Naive thymus-derived CD8-positive, alpha-beta T cell (primary cell): ENCODE measurements around the gene UNC13A. TPM values are rescaled to one million over a fixed set of nuclear protein-coding genes. Genes with fewer than 3 reads are reported as not detected.
"Not testable (repeated sequence)": the region's sequence is repeated elsewhere in the genome, so short reads cannot be mapped to it uniquely, and the experiment has no call there.

Experiments used
- ATAC-seq, 2 donors: fragments of 150-1000 bp; cut with Tn5 transposase in 1 of 2; sonication (Bioruptor Pico), chemical (Tn5 transposase) in 1 of 2; 1 replicate in 1 of 2; 2 replicates in 1 of 2; pipeline ENCODE4 v1.10.0; 2021; ENCODE audit warnings: mild to moderate bottlenecking in 2 of 2, moderate library complexity in 2 of 2
- POLR2A ChIA-PET: fragments of 350-600 bp; sonication (Branson Sonifier 250); formaldehyde crosslinking; loops from one replicate; lab custom pipeline; 2021; ENCODE audit warnings: antibody characterized with exemption; lab: Charles Lee
- DNase-seq, 10 donors: peaks; one replicate each; pipeline versions ENCODE4 v3.0.0 to v3.0.0-alpha.2; 2020 to 2022
- H3K27ac Mint-ChIP-seq, 10 donors: one replicate each; pipeline ENCODE4 v1.8.0; 2020 to 2022; ENCODE audit warnings: mild to moderate bottlenecking in 10 of 10, mixed read lengths in 10 of 10, moderate library complexity in 4 of 10, inconsistent platforms in 1 of 10
- H3K27me3 Mint-ChIP-seq, 5 donors: one replicate each; pipeline ENCODE4 v1.8.0; 2021 to 2022; ENCODE audit warnings: mixed read lengths in 5 of 5
- H3K36me3 Mint-ChIP-seq, 3 donors: one replicate each; pipeline ENCODE4 v1.8.0; 2020 to 2022; ENCODE audit warnings: mixed read lengths in 3 of 3, mild to moderate bottlenecking in 2 of 3, inconsistent platforms in 1 of 3
- H3K4me1 Mint-ChIP-seq, 4 donors: one replicate each; pipeline ENCODE4 v1.8.0; 2021 to 2022; ENCODE audit warnings: mixed read lengths in 4 of 4
- H3K4me3 Mint-ChIP-seq, 10 donors: one replicate each; pipeline ENCODE4 v1.8.0; 2020 to 2022; ENCODE audit warnings: mild to moderate bottlenecking in 10 of 10, mixed read lengths in 10 of 10, moderate library complexity in 6 of 10, inconsistent platforms in 1 of 10
- H3K9me3 Mint-ChIP-seq, 9 donors: one replicate each; pipeline ENCODE4 v1.8.0; 2020 to 2022; ENCODE audit warnings: mixed read lengths in 9 of 9, mild to moderate bottlenecking in 3 of 9, inconsistent platforms in 1 of 9, moderate library complexity in 1 of 9
- polyA plus RNA-seq, 3 donors: library from polyadenylated mRNA; unstranded; fragments of 300-500 nt; fragmentation: Illumina TruSeq; gene quantifications; one replicate each; pipeline ENCODE4 v1.2.3, GENCODE V29; 2021
- total RNA-seq, 8 experiments: library from RNA in 2 of 8; stranded (reverse) in 2 of 8; gene quantifications; one replicate each; pipeline ENCODE4 v1.2.3 and lab custom pipeline; 2021 to 2026

UNC13A gene
- total and polyA plus RNA-seq, 5 experiments from 2014 or later: 0.01 to 0.10 (median 0.04) TPM; not detected in 1

- DNase-seq, H3K36me3 Mint-ChIP-seq, ATAC-seq, H3K9me3 Mint-ChIP-seq, H3K27me3 Mint-ChIP-seq, H3K27ac Mint-ChIP-seq, H3K4me3 Mint-ChIP-seq: not testable (repeated sequence)
- POLR2A ChIA-PET: interaction anchor here (0.7 to 1.0 kb wide), 4 partner anchors 11 to 55 kb away, joined by 3 to 6 read pairs (median 3); partner anchors contain the start of gene PGLS
- H3K4me1 Mint-ChIP-seq: peaks cover 0 to 19% (median 14%) of the 10 kb centered on the region in 4 donors
Measured at GRCh38 chr19:17552735-17553134, 135.4 kb downstream of the UNC13A start.

Other genes with a start within 250 kb of the UNC13A start
- gene TMEM221, start 239.7 kb downstream of the UNC13A start, total RNA-seq: not detected
- gene TMEM221, start 239.7 kb downstream of the UNC13A start, polyA plus RNA-seq: under 1 TPM in 1 of 3 donors, not detected in 2; 0.13 TPM
- gene NXNL1, start 227.4 kb downstream of the UNC13A start, total RNA-seq: not detected
- not detected for gene NXNL1, start 227.4 kb downstream of the UNC13A start, polyA plus RNA-seq
- 10 to 100 TPM in 1 of 2 experiments, 1 to 10 TPM in 1; 9.4 to 10.9 TPM for gene SLC27A1, start 217.8 kb downstream of the UNC13A start, total RNA-seq
- 10 to 100 TPM; 12.5 to 14.6 (median 13.8) TPM for gene SLC27A1, start 217.8 kb downstream of the UNC13A start, polyA plus RNA-seq
- gene PGLS, start 176.7 kb downstream of the UNC13A start, total RNA-seq: 10 to 100 TPM; 78.8 to 82.6 TPM
- gene PGLS, start 176.7 kb downstream of the UNC13A start, polyA plus RNA-seq: 10 to 100 TPM; 68.9 to 73.4 (median 73.0) TPM
- 10 to 100 TPM; 63.8 to 64.6 TPM for gene COLGALT1, start 132.7 kb downstream of the UNC13A start, total RNA-seq
- gene COLGALT1, start 132.7 kb downstream of the UNC13A start, polyA plus RNA-seq: 10 to 100 TPM; 15.6 to 25.8 (median 17.1) TPM
- gene MAP1S, start 31.1 kb upstream of the UNC13A start, total RNA-seq: 10 to 100 TPM; 50.1 to 54.2 TPM
- 10 to 100 TPM; 13.8 to 40.0 (median 18.7) TPM for gene MAP1S, start 31.1 kb upstream of the UNC13A start, polyA plus RNA-seq
- gene FCHO1, start 63.1 kb upstream of the UNC13A start, total RNA-seq: 10 to 100 TPM; 94.1 to 99.7 TPM
- gene FCHO1, start 63.1 kb upstream of the UNC13A start, polyA plus RNA-seq: 10 to 100 TPM; 11.2 to 31.8 (median 16.4) TPM
- gene B3GNT3, start 106.8 kb upstream of the UNC13A start, total RNA-seq: not detected
- under 1 TPM in 2 of 3 donors, not detected in 1; 0.13 to 0.20 TPM for gene B3GNT3, start 106.8 kb upstream of the UNC13A start, polyA plus RNA-seq
- gene INSL3, start 133.2 kb upstream of the UNC13A start, total RNA-seq: 1 to 10 TPM; 2.7 to 3.6 TPM
- gene INSL3, start 133.2 kb upstream of the UNC13A start, polyA plus RNA-seq: 1 to 10 TPM in 2 of 3 donors, under 1 TPM in 1; 0.97 to 3.0 (median 1.9) TPM
- gene JAK3, start 159.6 kb upstream of the UNC13A start, total RNA-seq: 100 to 1,000 TPM; 120 to 122 TPM
- gene JAK3, start 159.6 kb upstream of the UNC13A start, polyA plus RNA-seq: 100 to 1,000 TPM in 2 of 3 donors, 10 to 100 TPM in 1; 78.7 to 122 (median 109) TPM
- 1,000 to 10,000 TPM; 2,924 to 2,989 TPM for gene RPL18A, start 171.6 kb upstream of the UNC13A start, total RNA-seq
- gene RPL18A, start 171.6 kb upstream of the UNC13A start, polyA plus RNA-seq: 1,000 to 10,000 TPM; 3,790 to 4,859 (median 4,546) TPM
- 1 to 10 TPM; 2.4 to 2.6 TPM for gene SLC5A5, start 183.6 kb upstream of the UNC13A start, total RNA-seq
- gene SLC5A5, start 183.6 kb upstream of the UNC13A start, polyA plus RNA-seq: 1 to 10 TPM in 2 of 3 donors, under 1 TPM in 1; 0.39 to 2.2 (median 1.4) TPM
- 10 to 100 TPM; 36.2 to 36.9 TPM for gene CCDC124, start 244.7 kb upstream of the UNC13A start, total RNA-seq
- 10 to 100 TPM; 36.4 to 53.6 (median 43.5) TPM for gene CCDC124, start 244.7 kb upstream of the UNC13A start, polyA plus RNA-seq